Muscle layer of colon (tissue), 2 donors: ENCODE results near the gene GREB1.

Experiments
- H3K27ac ChIP-seq: one replicate; pipeline ENCODE4 v1.7.0; 2013; ENCODE audit warnings: low read depth, mild to moderate bottlenecking, low read length, moderate library complexity
- H3K27me3 ChIP-seq, 2 donors: one replicate each; pipeline ENCODE4 v1.7.0; 2013; ENCODE audit warnings: low read length in 2 of 2, mild to moderate bottlenecking in 2 of 2; ENCODE audit not compliant: insufficient read depth in 2 of 2, control insufficient read depth in 1 of 2
- H3K36me3 ChIP-seq: one replicate; pipeline ENCODE4 v1.7.0; 2013; ENCODE audit warnings: mild to moderate bottlenecking, low read length; ENCODE audit not compliant: insufficient read depth
- H3K4me1 ChIP-seq: one replicate; pipeline ENCODE4 v1.7.0; 2013; ENCODE audit warnings: mild to moderate bottlenecking, low read length; ENCODE audit not compliant: insufficient read depth
- H3K4me3 ChIP-seq, 2 donors: one replicate each; pipeline ENCODE4 v1.7.0; 2013; ENCODE audit warnings: low read length in 2 of 2, low read depth in 1 of 2, mild to moderate bottlenecking in 1 of 2, moderate library complexity in 1 of 2
- H3K9ac ChIP-seq: one replicate; pipeline ENCODE4 v1.7.0; 2013; ENCODE audit warnings: low read length
- H3K9me3 ChIP-seq: one replicate; pipeline ENCODE4 v1.7.0; 2013; ENCODE audit warnings: mild to moderate bottlenecking, low read length
- donor health status: abdominal sarcoma.
- donor health status: Adenocarcinoma of cecum.

GREB1 gene

DNA sequence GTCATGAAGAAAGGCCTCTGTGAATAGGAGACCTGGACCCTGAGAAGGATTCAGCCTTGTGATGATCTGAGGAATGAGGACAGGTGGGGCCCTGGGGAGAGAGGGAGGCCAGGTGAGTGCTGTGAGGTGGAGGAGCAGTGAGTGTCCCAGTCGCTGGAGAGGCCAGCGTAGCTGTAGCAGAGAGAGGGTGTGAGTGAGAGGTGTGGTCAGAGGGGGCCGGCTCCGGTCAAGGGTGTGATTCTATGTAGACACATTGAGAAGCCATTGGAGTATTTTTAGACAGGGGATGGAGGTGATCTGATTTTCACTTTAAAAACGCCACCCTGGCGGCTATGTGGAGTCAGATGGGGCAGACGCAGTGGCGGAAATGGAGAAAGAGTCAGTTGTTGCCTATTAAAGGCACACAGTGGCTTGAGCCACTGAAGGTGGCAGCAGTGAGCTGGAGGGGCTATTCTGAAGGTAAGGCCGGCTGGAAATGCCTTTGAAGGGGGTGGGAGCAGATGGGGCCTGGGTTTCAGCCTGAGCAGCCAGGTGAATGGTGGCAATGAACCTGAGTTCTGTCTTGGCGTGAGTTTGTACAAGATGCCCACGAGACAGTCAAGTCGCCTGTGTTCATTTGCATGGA lies 55.6 kb downstream of the GREB1 start:
- H3K27me3 ChIP-seq: no peaks in the 10 kb centered on the region

DNA sequence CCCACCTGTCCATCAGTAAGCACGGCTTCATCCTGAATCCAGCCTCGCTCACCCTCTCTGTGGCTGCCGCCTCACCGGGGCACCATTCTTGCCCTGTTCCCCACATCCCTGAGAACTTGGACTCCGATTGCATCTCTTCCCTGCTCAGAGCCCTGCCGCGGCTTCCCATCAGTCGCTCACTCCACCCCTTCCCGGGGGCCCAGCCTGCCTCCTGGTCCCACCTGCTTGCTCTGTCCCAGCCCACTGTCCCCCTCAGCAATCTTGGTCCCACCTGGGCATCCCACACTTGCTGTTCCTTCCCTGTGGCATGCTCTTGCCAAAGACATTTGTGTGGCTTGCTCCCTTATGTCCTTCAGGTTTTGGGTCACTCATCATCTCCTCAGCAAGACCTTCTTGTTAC lies 56.3 kb downstream of the GREB1 start:
- no peak overlapping the region for H3K27ac ChIP-seq
- H3K36me3 ChIP-seq: no peaks in the 10 kb centered on the region
- no peaks in the 10 kb centered on the region for H3K4me1 ChIP-seq
- no peaks in the 10 kb centered on the region for H3K27me3 ChIP-seq
- H3K9ac ChIP-seq: no peak overlapping the region
- no peak overlapping the region for H3K4me3 ChIP-seq
- no peaks in the 10 kb centered on the region for H3K9me3 ChIP-seq

More for the DNA sequence above, 55.6 kb downstream of the GREB1 start:
- no peaks in the 10 kb centered on the region for H3K36me3 ChIP-seq
- no peak overlapping the region for H3K9ac ChIP-seq
- no peak overlapping the region for H3K4me3 ChIP-seq
- no peaks in the 10 kb centered on the region for H3K9me3 ChIP-seq
- H3K27ac ChIP-seq: no peak overlapping the region
- no peaks in the 10 kb centered on the region for H3K4me1 ChIP-seq

DNA sequence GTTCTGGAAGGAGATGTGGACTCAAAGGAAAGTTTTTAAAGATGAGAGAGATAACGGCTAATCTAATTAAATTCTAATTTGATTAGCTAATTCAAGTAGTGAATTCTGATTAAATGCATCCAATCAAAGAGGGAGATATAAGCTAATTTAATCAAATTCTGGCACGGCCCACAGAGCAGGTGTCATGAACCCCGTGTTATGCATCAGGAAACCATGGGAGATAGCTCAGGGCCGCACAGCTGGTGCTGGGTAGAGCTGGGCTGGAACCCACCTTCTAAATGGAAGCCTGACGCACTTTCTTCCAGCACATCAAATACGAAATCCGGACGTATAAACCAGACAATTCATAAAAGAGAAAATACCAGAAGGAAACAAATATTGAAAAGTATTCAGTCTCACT lies 57.2 kb downstream of the GREB1 start:
- Histone ChIP-seq H3K27me3 (no peaks in the 10 kb centered on the region), H3K4me1 (no peaks in the 10 kb centered on the region), H3K36me3 (no peaks in the 10 kb centered on the region), H3K27ac (no peak overlapping the region), H3K4me3 (no peak overlapping the region), H3K9ac (no peak overlapping the region), H3K9me3 (no peaks in the 10 kb centered on the region)

DNA sequence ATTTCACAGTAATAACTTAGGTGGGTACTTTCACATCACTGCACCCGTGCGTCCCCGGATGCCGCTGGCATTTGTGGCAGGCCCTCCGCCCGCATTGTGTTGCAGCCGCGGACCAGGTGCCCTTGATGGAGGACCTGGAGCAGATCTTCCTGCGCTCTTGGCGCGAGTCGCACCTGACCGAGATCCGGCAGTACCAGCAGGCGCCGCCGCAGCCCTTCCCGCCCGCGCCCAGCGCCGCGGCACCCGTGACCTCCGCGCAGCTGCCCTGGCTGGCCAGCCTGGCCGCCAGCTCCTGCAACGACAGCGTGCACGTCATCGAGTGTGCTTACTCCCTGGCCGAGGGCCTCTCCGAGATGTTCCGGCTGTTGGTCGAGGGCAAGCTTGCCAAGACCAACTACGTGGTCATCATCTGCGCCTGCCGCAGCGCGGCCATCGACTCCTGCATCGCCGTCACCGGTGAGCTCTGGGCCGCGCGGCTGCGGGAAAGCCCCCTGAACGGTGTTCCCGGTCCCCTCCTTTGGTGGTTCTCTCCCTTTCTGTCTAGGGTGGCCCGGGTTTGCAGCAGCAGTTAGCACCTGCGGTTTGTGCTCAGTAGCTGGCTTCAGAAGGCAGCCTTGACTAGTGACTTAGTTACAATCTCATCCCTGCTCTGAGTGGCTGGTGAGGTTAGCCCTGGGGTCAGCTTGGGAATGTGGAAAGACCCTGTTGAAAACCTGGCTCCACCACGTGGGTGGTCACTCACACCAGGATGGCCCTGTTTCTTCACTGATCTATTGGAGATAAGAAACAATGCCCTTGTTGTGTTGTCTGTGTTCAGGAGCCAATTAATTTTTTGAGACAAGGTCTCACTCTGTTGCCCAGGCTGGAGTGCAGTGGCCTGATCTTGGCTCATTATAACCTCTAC lies 59.1 kb downstream of the GREB1 start:
- no peaks in the 10 kb centered on the region for H3K9me3 ChIP-seq
- H3K4me3 ChIP-seq: no peak overlapping the region
- no peak overlapping the region for H3K9ac ChIP-seq

DNA sequence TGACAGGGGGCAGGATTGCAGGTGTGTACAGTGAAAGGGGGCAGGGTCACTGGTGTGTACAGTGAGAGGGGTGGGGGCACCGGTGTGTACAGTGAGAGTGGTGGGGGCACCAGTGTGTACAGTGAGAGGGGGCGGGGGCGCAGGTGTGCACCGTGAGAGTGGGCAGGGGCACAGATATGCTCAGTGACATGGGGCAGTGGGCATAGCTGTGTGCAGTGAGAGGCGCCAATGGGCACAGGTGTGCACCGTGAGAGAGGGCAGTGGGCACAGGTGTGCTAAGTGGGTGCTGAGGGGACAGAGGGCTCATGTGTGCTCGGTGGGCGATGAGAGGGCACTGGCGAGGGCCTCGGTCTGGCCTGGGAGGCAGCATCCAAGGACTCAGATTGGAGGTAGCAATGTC lies 63.0 kb downstream of the GREB1 start:
- Histone ChIP-seq H3K9ac (no peak overlapping the region), H3K27me3 (no peaks in the 10 kb centered on the region), H3K27ac (no peak overlapping the region), H3K4me1 (no peaks in the 10 kb centered on the region), H3K36me3 (no peaks in the 10 kb centered on the region), H3K9me3 (no peaks in the 10 kb centered on the region), H3K4me3 (no peak overlapping the region)

More for the DNA sequence above, 59.1 kb downstream of the GREB1 start:
- Histone ChIP-seq H3K4me1 (no peaks in the 10 kb centered on the region), H3K27me3 (no peaks in the 10 kb centered on the region), H3K36me3 (no peaks in the 10 kb centered on the region), H3K27ac (no peak overlapping the region)

DNA sequence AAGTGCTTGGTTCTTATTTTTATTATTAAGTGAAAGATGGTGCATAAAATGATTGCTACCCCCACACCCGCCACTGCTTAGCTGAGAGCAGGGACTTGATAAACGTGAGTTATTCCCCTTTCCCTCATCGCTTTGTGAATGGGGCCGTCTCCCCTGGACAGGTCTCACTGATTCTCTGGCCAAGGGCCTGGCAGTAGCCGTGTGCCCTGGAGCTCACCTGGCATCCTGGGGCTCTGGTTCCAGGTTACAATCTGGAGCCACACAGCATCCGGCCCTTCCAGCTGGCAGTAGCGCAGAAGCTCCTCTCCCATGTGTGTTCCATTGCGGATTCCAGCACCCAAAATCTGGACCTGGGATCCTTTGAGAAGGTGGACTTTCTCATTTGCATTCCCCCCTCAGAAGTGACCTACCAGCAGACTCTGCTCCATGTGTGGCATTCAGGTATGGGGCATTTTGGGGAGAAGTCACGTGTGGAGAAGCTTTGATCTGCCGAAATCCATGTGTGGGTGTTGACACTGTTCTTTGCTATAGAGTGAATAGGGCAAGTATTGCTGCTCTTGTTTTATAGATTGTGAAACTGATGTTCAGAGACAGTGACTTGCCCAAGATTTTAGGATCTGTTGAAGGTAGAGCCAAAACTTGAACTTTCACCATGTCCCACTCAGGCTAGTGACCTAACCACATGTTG lies 63.8 kb downstream of the GREB1 start:
- Histone ChIP-seq H3K9me3 (no peaks in the 10 kb centered on the region), H3K27ac (no peak overlapping the region), H3K4me3 (no peak overlapping the region), H3K4me1 (no peaks in the 10 kb centered on the region), H3K27me3 (no peaks in the 10 kb centered on the region), H3K36me3 (no peaks in the 10 kb centered on the region), H3K9ac (no peak overlapping the region)

DNA sequence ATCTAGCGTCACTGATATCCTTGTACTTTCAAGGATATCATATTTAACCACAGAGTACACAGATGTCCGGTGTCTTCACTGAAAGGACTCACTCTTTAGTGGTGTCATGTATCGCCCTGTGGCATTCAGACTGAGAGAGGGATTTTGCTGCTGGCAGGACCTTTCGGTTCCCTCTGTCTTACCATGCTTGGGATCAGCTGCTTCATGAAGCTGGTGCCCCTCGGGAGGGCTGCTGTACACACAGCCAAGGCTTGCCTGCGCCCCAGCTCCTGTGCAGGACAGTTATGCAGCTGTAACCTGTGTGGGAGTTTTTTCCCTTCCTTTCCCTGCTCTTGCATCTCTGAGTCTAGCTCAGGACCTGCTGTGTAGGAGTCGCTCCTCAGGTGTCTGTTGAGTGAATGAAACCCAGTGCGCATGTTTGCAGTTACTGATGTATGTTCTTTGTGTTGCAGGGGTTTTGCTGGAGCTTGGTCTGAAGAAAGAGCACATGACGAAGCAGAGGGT lies 64.4 kb downstream of the GREB1 start:
- Histone ChIP-seq H3K27me3 (no peaks in the 10 kb centered on the region), H3K36me3 (no peaks in the 10 kb centered on the region), H3K9me3 (no peaks in the 10 kb centered on the region), H3K27ac (no peak overlapping the region), H3K4me1 (no peaks in the 10 kb centered on the region), H3K9ac (no peak overlapping the region), H3K4me3 (no peak overlapping the region)

DNA sequence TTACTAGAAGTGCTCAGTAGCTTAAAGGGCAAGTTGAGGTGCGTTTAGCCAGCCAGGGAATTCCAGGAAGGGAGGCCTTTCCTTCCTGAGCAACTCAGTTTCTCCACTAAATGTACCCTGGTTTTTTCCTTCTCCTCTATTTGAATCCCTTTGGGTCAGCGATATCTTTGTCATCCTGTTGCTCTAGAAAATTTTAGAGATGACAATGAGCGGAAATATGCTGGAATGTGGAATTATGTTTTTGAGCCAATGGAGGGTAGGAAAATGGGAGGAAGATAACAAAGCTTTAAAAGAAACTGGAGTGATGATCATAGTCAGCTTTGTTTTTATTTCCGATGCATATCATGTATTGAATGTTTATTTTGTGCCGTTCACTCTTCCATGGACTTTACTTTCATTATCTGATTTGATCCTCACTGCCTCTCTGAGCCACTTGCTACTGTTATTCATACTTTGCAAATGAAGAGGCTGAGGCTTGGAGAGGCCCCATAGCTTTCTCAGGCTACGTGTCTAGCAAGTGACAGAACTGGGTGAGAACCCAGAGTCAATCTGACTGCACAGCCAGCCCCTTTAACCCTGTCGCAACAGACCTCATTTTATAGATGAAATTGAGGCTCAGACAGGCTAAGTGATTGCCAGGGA lies 68.8 kb downstream of the GREB1 start:
- no peak overlapping the region for H3K4me3 ChIP-seq
- no peaks in the 10 kb centered on the region for H3K27me3 ChIP-seq
- no peaks in the 10 kb centered on the region for H3K4me1 ChIP-seq
- H3K9ac ChIP-seq: no peak overlapping the region
- no peak overlapping the region for H3K27ac ChIP-seq
- H3K9me3 ChIP-seq: no peaks in the 10 kb centered on the region
- no peaks in the 10 kb centered on the region for H3K36me3 ChIP-seq

DNA sequence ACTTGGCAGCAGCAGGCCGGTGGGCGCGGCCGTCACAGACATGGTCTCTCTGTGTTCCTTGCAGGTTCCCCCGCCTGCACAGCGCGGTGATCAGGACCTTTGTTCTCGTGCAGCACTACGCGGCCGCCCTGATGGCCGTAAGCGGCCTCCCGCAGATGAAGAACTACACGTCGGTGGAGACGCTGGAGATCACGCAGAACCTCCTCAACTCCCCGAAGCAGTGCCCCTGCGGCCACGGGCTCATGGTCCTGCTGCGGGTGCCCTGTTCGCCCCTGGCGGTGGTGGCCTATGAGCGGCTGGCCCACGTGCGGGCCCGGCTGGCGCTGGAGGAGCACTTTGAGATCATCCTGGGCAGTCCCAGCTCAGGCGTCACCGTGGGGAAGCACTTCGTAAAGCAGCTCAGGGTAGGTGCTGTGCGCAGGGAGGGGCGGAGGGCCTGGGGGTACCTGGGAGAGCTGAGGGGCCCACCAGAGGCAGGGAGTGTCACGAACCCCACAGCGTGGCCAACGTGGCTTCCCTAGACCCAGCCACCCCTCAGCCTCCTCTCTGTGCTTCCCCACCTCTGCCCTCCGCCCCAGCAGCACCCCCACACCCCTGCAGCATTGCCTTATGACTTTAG lies 76.9 kb downstream of the GREB1 start:
- H3K27ac ChIP-seq: no peak overlapping the region
- no peaks in the 10 kb centered on the region for H3K9me3 ChIP-seq
- H3K27me3 ChIP-seq: no peaks in the 10 kb centered on the region
- H3K4me1 ChIP-seq: no peaks in the 10 kb centered on the region
- no peak overlapping the region for H3K4me3 ChIP-seq
- H3K9ac ChIP-seq: no peak overlapping the region
- no peaks in the 10 kb centered on the region for H3K36me3 ChIP-seq

DNA sequence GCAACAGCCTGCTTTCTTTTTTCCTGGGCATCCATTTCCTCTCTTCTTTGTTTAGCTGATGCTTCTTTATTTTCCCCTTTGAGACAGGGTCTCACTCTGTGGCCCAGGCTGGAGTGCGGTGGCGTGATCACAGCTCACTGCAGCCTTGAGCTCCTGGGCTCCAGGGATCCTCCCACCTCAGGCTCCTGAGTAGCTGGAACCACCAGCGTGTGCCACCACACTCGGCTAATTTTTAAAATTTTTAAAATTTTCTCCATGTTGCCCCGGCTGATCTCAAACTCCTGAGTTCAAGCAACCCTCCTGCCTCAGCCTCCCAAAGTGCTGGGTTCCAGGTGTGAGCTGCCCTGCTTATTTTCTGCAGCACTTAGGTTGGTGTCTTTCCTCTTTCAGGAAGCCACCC lies 77.4 kb downstream of the GREB1 start:
- Histone ChIP-seq H3K4me1 (no peaks in the 10 kb centered on the region), H3K27ac (no peak overlapping the region), H3K36me3 (no peaks in the 10 kb centered on the region), H3K4me3 (no peak overlapping the region), H3K27me3 (no peaks in the 10 kb centered on the region), H3K9ac (no peak overlapping the region), H3K9me3 (no peaks in the 10 kb centered on the region)
